IMR-90 (cell line): ENCODE data around the gene SHC2. TPM values are rescaled to one million over a fixed set of nuclear protein-coding genes. Genes with fewer than 3 reads are reported as not detected.

Source experiments
- ATAC-seq: fragments of 200-7000 bp; cut with Tn5 transposase; 2 replicates; pipeline ENCODE4 v1.9.1; 2020; ENCODE audit warnings: low read depth, mild to moderate bottlenecking, moderate library complexity
- BruUV-seq: library from RNA; stranded (reverse); fragments of 400-500 nt; replicated peaks from 2 replicates; lab custom pipeline; 2021; lab: Mats Ljungman, UMichigan
- CTCF ChIA-PET: fragments of 300-600 bp; formaldehyde crosslinking; extraction: SDS; loops from one replicate; lab custom pipeline; 2021; ENCODE audit warnings: antibody characterized with exemption; lab: Yijun Ruan, JAX
- POLR2A ChIA-PET: fragments of 300-600 bp; sonication (Branson Sonifier 250); formaldehyde crosslinking; loops from one replicate; lab custom pipeline; 2022; ENCODE audit warnings: antibody characterized with exemption; ENCODE audit not compliant: unreplicated experiment; lab: Charles Lee
- DNase-seq: peaks from one replicate; pipeline ENCODE4 v3.0.0; 2013
- H2AFZ ChIP-seq: replicated peaks from 2 replicates; pipeline ENCODE3; 2013; ENCODE audit warnings: low read length, mild to moderate bottlenecking; ENCODE audit not compliant: poor library complexity
- H2AK5ac ChIP-seq: 2 replicates; pipeline ENCODE4 v1.6.1; 2013; ENCODE audit warnings: low read depth, low read length, inconsistent platforms
- H2AK9ac ChIP-seq: replicated peaks from 2 replicates; pipeline ENCODE3; 2013; ENCODE audit warnings: mild to moderate bottlenecking, low read depth, low read length, moderate library complexity; ENCODE audit not compliant: poor library complexity
- H2BK120ac ChIP-seq: 2 replicates; pipeline ENCODE4 v1.6.1; 2013; ENCODE audit warnings: low read depth, low read length, inconsistent platforms
- H2BK15ac ChIP-seq: 3 replicates; pipeline ENCODE4 v1.6.1; 2013; ENCODE audit warnings: low read depth, low read length, inconsistent platforms
- H2BK20ac ChIP-seq: 2 replicates; pipeline ENCODE4 v1.6.1; 2013; ENCODE audit warnings: low read depth, mild to moderate bottlenecking, inconsistent platforms, low read length, moderate library complexity
- H2BK5ac ChIP-seq: 2 replicates; pipeline ENCODE4 v1.6.1; 2013; ENCODE audit warnings: mild to moderate bottlenecking, low read depth, low read length, inconsistent platforms; ENCODE audit not compliant: poor library complexity, severe bottlenecking
- H3K14ac ChIP-seq: replicated peaks from 2 replicates; pipeline ENCODE4 v1.6.1; 2013; ENCODE audit warnings: low read depth, low read length, inconsistent platforms
- H3K18ac ChIP-seq: 2 replicates; pipeline ENCODE4 v1.6.1; 2013; ENCODE audit warnings: low read depth, low read length, control low read depth
- H3K23ac ChIP-seq: 2 replicates; pipeline ENCODE4 v1.6.1; 2013; ENCODE audit warnings: low read depth, low read length, inconsistent platforms
- H3K27ac ChIP-seq: 2 replicates; pipeline ENCODE4 v1.5.1; 2013; ENCODE audit warnings: mild to moderate bottlenecking, control low read depth, low read length; ENCODE audit not compliant: insufficient read depth
- H3K27me3 ChIP-seq: 2 replicates; pipeline ENCODE4 v1.6.1; 2013; ENCODE audit warnings: low read length; ENCODE audit not compliant: control insufficient read depth, insufficient read depth
- H3K36me3 ChIP-seq: 2 replicates; pipeline ENCODE4 v1.6.1; 2013; ENCODE audit warnings: low read length, mixed read lengths; ENCODE audit not compliant: control insufficient read depth, insufficient read depth
- H3K4ac ChIP-seq: 2 replicates; pipeline ENCODE4 v1.6.1; 2013; ENCODE audit warnings: low read depth, low read length, inconsistent platforms
- H3K4me1 ChIP-seq: 2 replicates; pipeline ENCODE4 v1.6.1; 2013; ENCODE audit warnings: low read length, mixed read lengths; ENCODE audit not compliant: control insufficient read depth, insufficient read depth
- H3K4me2 ChIP-seq: 2 replicates; pipeline ENCODE4 v1.6.1; 2013; ENCODE audit warnings: low read depth, mild to moderate bottlenecking, control low read depth, low read length, moderate library complexity
- H3K4me3 ChIP-seq: 2 replicates; pipeline ENCODE4 v1.5.1; 2013; ENCODE audit warnings: low read depth, mild to moderate bottlenecking, control low read depth, low read length, moderate library complexity; ENCODE audit not compliant: insufficient read depth
- H3K56ac ChIP-seq: 2 replicates; pipeline ENCODE4 v1.6.1; 2013; ENCODE audit warnings: low read length, inconsistent platforms; ENCODE audit not compliant: insufficient read depth; ENCODE audit errors: extremely low read depth
- H3K79me1 ChIP-seq, 2 experiments: 2 replicates each; pipeline ENCODE4 v1.6.1; 2013; ENCODE audit warnings: low read length in 2 of 2, inconsistent platforms in 1 of 2, low read depth in 1 of 2
- H3K9ac ChIP-seq: 2 replicates; pipeline ENCODE4 v1.6.1; 2013; ENCODE audit warnings: low read depth, low read length, control low read depth
- H3K9me1 ChIP-seq: 2 replicates; pipeline ENCODE4 v1.6.1; 2013; ENCODE audit warnings: low read length, inconsistent platforms; ENCODE audit not compliant: insufficient read depth
- H3K9me3 ChIP-seq: 2 replicates; pipeline ENCODE4 v1.6.1; 2013; ENCODE audit warnings: low read length; ENCODE audit not compliant: control insufficient read depth, insufficient read depth
- H4K20me1 ChIP-seq: 2 replicates; pipeline ENCODE4 v1.6.1; 2013; ENCODE audit warnings: low read length, inconsistent platforms; ENCODE audit not compliant: insufficient read depth
- H4K5ac ChIP-seq: 2 replicates; pipeline ENCODE4 v1.6.1; 2013; ENCODE audit warnings: mild to moderate bottlenecking, low read depth, low read length, control low read depth
- H4K8ac ChIP-seq, 2 experiments: 2 replicates each; pipeline ENCODE4 v1.6.1; 2013; ENCODE audit warnings: low read depth in 2 of 2, low read length in 2 of 2, control low read depth in 1 of 2, inconsistent platforms in 1 of 2
- H4K91ac ChIP-seq: 2 replicates; pipeline ENCODE4 v1.6.1; 2013; ENCODE audit warnings: low read depth, low read length, inconsistent platforms; ENCODE audit not compliant: insufficient read depth
- BHLHE40 ChIP-seq: fragments of 150-350 bp; IDR thresholded peaks from 2 replicates; pipeline ENCODE4 v1.6.1; 2016; ENCODE audit warnings: mild to moderate bottlenecking, low read depth, low read length
- CEBPB ChIP-seq: IDR thresholded peaks from 2 replicates; pipeline ENCODE4 v1.6.1; 2012; ENCODE audit warnings: low read depth, low read length, improper control_type of control experiment
- CHD1 ChIP-seq: IDR thresholded peaks from 2 replicates; pipeline ENCODE4 v1.6.1; 2012; ENCODE audit warnings: low read depth, low read length, improper control_type of control experiment
- FOS ChIP-seq: fragments of 150-350 bp; IDR thresholded peaks from 2 replicates; pipeline ENCODE4 v1.6.1; 2016; ENCODE audit warnings: low read depth, low read length
- MAFK ChIP-seq: IDR thresholded peaks from 2 replicates; pipeline ENCODE4 v1.6.1; 2012; ENCODE audit warnings: low read depth, low read length, improper control_type of control experiment
- MAZ ChIP-seq: IDR thresholded peaks from 2 replicates; pipeline ENCODE4 v1.6.1; 2012; ENCODE audit warnings: low read depth, mild to moderate bottlenecking, low read length, improper control_type of control experiment, moderate library complexity, borderline replicate concordance
- MXI1 ChIP-seq: IDR thresholded peaks from 2 replicates; pipeline ENCODE4 v1.6.1; 2012; ENCODE audit warnings: low read depth, mild to moderate bottlenecking, low read length, moderate library complexity, borderline replicate concordance
- NFE2L2 ChIP-seq: fragments of 150-350 bp; IDR thresholded peaks from 2 replicates; pipeline ENCODE4 v1.6.1; 2016; ENCODE audit warnings: low read depth, mild to moderate bottlenecking, low read length
- POLR2A ChIP-seq: IDR thresholded peaks from 2 replicates; pipeline ENCODE4 v1.6.1; 2012; ENCODE audit warnings: mild to moderate bottlenecking, low read depth, low read length
- RAD21 ChIP-seq: IDR thresholded peaks from 2 replicates; pipeline ENCODE4 v1.6.1; 2012; ENCODE audit warnings: low read length, improper control_type of control experiment
- RCOR1 ChIP-seq: IDR thresholded peaks from 2 replicates; pipeline ENCODE4 v1.6.1; 2012; ENCODE audit warnings: mild to moderate bottlenecking, low read length, improper control_type of control experiment; ENCODE audit not compliant: insufficient replicate concordance
- RFX5 ChIP-seq: IDR thresholded peaks from 2 replicates; pipeline ENCODE4 v1.8.0; 2012; ENCODE audit warnings: low read depth, mild to moderate bottlenecking, low read length, moderate library complexity
- SMC3 ChIP-seq: fragments of 150-350 bp; IDR thresholded peaks from 2 replicates; pipeline ENCODE4 v1.6.1; 2016; ENCODE audit warnings: low read depth, mild to moderate bottlenecking, antibody characterized with exemption, low read length, moderate library complexity
- WGBS, 2 experiments: methylation state at CpG; one replicate each; pipeline versions ENCODE4 v1.1.5 to v1.1.7; 2013; ENCODE audit warnings: missing lambda C conversion rate in 2 of 2; ENCODE audit not compliant: insufficient read length in 1 of 2; ENCODE audit errors: extremely low coverage in 2 of 2; 5-methylcytosine and 5-hydroxymethylcytosine counted together
- dilution Hi-C: fragments of 300-500 bp; cut with HindIII; formaldehyde crosslinking; loops from one replicate; pipeline ENCODE4 v1.14.3; 2018; ENCODE audit warnings: low sequenced_read_pairs; ENCODE audit not compliant: unreplicated experiment
- in situ Hi-C: fragments of 300-500 bp; cut with MboI; formaldehyde crosslinking; loops from 3 replicates; pipeline ENCODE4 v1.14.3; 2019; ENCODE audit warnings: low sequenced_read_pairs, inconsistent platforms, mixed read lengths
- intact Hi-C: fragments of 100-400 bp; cut with micrococcal nuclease; formaldehyde crosslinking; loops from 2 replicates; pipeline ENCODE4 v1.10.0; 2022
- polyA plus RNA-seq, 3 experiments: library from polyadenylated mRNA; depleted of rRNA; stranded (reverse); fragments of >200 nt; gene quantifications; 2 replicates each; pipeline ENCODE4 v1.2.3, GENCODE V29; 2012; ENCODE audit warnings: low replicate concordance in 1 of 3
- total RNA-seq: library from RNA; depleted of rRNA; stranded (reverse); fragments of >200 nt; gene quantifications from 2 replicates; pipeline ENCODE4 v1.2.3, GENCODE V29; 2012
- TF ChIP-seq, protein P1 (sequence below): fragments of 150-350 bp; IDR thresholded peaks from 2 replicates; pipeline ENCODE4 v1.6.1; 2017; ENCODE audit warnings: mild to moderate bottlenecking, antibody characterized with exemption, low read length, low read depth
- TF ChIP-seq, protein P2 (sequence below): fragments of 150-350 bp; IDR thresholded peaks from 2 replicates; pipeline ENCODE4 v1.6.1; 2016; ENCODE audit warnings: low read depth, mild to moderate bottlenecking, low read length, moderate library complexity, borderline replicate concordance
- TF ChIP-seq, protein P3 (sequence below): conservative IDR thresholded peaks from 2 replicates; pipeline ENCODE4 v1.5.1; 2012; ENCODE audit warnings: mild to moderate bottlenecking, low read depth, low read length, improper control_type of control experiment

The SHC2 gene
- total and polyA plus RNA-seq, 2 of the 4 experiments (the other 2 are of a cell fraction), result 0.68 TPM; not detected in 1

DNA sequence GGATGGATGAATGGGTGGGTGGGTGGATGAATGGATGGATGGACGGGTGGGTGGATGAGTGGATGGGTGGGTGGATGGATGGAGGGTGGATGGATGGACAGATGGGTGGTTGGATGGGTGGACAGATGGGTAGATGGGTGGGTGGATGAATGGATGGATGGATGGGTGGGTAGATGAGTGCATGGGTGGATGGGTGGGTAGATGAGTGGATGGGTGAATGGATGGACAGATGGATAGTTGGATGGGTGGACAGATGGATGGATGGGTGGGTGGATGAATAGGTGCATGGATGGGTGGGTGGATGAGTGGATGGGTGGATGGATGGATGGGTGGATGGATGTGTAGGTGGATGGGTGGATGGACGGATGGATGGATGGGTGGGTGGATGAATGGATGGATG is 17.8 kb downstream of the SHC2 start:
- no peak overlapping the region for H3K56ac ChIP-seq
- no peak overlapping the region for H2AFZ ChIP-seq
- in situ Hi-C loops, result no loop called here
- no peak overlapping the region for H3K4ac ChIP-seq
- dilution Hi-C loops, result no loop called here
- no peak overlapping the region for H3K9ac ChIP-seq
- no peak overlapping the region for H2BK5ac ChIP-seq
- H4K8ac ChIP-seq, result no peak overlapping the region
- no TSS peak for BruUV-seq
- no peak overlapping the region for H3K4me2 ChIP-seq
- no peak overlapping the region for H3K14ac ChIP-seq
- H2BK15ac ChIP-seq, result no peak overlapping the region
- no peak overlapping the region for H3K4me3 ChIP-seq
- 72% methylated on average over 2 of the region's 2 CpGs; no CpG with 5 or more reads in 1 of the 2 experiments for WGBS, 2 experiments
- H3K36me3 ChIP-seq, result no peaks in the 10 kb centered on the region
- no peaks in the 10 kb centered on the region for H3K9me1 ChIP-seq
- no peak overlapping the region for H4K5ac ChIP-seq
- no peak overlapping the region for H3K27ac ChIP-seq
- no peak overlapping the region for H3K23ac ChIP-seq
- ATAC-seq (no peak), DNase-seq (no peak)
- no peak overlapping the region for H2BK120ac ChIP-seq
- no peak overlapping the region for H2BK20ac ChIP-seq
- peaks cover 8% of the 10 kb centered on the region for H3K9me3 ChIP-seq
- H3K4me1 ChIP-seq, result no peaks in the 10 kb centered on the region
- no peak overlapping the region for H2AK9ac ChIP-seq
- no peaks in the 10 kb centered on the region for H3K79me1 ChIP-seq
- H3K18ac ChIP-seq, result no peak overlapping the region
- ChIA-PET CTCF (no interaction called here), POLR2A (no interaction called here)
- intact Hi-C loops, result no loop called here
- no peaks in the 10 kb centered on the region for H4K20me1 ChIP-seq
- peaks cover under 1% of the 10 kb centered on the region; the same call in 1 of the 2 replicates for H3K27me3 ChIP-seq
- H4K91ac ChIP-seq, result no peak overlapping the region
- TF ChIP-seq, protein P1, sequence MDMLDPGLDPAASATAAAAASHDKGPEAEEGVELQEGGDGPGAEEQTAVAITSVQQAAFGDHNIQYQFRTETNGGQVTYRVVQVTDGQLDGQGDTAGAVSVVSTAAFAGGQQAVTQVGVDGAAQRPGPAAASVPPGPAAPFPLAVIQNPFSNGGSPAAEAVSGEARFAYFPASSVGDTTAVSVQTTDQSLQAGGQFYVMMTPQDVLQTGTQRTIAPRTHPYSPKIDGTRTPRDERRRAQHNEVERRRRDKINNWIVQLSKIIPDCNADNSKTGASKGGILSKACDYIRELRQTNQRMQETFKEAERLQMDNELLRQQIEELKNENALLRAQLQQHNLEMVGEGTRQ, result no peak
- TF ChIP-seq, protein P2, sequence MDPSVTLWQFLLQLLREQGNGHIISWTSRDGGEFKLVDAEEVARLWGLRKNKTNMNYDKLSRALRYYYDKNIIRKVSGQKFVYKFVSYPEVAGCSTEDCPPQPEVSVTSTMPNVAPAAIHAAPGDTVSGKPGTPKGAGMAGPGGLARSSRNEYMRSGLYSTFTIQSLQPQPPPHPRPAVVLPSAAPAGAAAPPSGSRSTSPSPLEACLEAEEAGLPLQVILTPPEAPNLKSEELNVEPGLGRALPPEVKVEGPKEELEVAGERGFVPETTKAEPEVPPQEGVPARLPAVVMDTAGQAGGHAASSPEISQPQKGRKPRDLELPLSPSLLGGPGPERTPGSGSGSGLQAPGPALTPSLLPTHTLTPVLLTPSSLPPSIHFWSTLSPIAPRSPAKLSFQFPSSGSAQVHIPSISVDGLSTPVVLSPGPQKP, result no peak
- TF ChIP-seq NFE2L2, result no peak
- TF ChIP-seq, protein P3, sequence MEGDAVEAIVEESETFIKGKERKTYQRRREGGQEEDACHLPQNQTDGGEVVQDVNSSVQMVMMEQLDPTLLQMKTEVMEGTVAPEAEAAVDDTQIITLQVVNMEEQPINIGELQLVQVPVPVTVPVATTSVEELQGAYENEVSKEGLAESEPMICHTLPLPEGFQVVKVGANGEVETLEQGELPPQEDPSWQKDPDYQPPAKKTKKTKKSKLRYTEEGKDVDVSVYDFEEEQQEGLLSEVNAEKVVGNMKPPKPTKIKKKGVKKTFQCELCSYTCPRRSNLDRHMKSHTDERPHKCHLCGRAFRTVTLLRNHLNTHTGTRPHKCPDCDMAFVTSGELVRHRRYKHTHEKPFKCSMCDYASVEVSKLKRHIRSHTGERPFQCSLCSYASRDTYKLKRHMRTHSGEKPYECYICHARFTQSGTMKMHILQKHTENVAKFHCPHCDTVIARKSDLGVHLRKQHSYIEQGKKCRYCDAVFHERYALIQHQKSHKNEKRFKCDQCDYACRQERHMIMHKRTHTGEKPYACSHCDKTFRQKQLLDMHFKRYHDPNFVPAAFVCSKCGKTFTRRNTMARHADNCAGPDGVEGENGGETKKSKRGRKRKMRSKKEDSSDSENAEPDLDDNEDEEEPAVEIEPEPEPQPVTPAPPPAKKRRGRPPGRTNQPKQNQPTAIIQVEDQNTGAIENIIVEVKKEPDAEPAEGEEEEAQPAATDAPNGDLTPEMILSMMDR, result no peak
- no peak for TF ChIP-seq RAD21
- TF ChIP-seq CHD1, result no peak
- TF ChIP-seq BHLHE40, result no peak
- no peak for TF ChIP-seq RFX5
- no peak for TF ChIP-seq RCOR1
- no peak for TF ChIP-seq POLR2A
- no peak for TF ChIP-seq CEBPB
- no peak for TF ChIP-seq FOS
- TF ChIP-seq MXI1, result no peak
- TF ChIP-seq MAZ, result no peak
- no peak for TF ChIP-seq MAFK
- no peak for TF ChIP-seq SMC3
- no peak overlapping the region for H2AK5ac ChIP-seq
